ENCODE data around the gene P2RX3.
"Not testable (repeated sequence)": the region's sequence is repeated elsewhere in the genome, so short reads cannot be mapped to it uniquely, and the experiment has no call there.

The P2RX3 gene

DNA sequence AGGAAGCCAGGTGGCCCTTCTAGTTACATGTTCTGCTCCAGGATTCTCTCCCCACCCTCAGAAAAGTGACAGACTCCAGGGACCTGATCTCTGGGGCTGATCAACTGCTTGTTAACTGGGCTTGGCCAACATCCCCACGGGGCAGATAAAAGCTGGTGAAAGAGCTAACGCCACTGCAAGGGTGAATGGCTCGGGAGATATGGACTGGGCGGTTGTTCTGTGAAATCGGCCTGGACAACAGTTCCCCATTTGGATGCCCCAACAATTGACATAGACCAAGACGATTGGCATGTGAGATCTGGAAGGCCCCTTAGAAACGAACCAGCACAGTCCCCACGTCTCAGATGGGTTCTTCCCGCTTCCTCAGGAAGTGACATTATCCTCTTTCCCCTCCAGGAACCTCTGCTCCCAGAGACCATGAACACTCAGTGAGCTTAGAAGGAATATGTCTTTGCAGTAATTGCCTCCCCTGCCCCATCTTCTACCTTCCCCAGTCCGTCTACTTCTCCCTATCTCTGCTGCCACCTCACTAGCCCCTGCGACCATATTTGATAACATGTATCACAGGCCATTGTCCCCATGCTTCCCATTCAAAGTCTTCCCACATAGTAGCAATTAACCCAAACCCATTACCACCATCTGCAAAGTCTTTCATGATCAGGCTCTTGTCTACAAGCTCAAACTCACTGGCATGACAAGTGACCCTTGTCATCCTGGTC lies 57.9 kb downstream of the P2RX3 start:
- no peak for DNase-seq (ENCODE audit: low read depth in 1 of 2, low spot score in 1 of 2)

- no peak for DNase-seq (ENCODE audit: low read depth in 1 of 2, low spot score in 1 of 2)
Observed at GRCh38 chr11:57396744-57397143, 58.6 kb downstream of the P2RX3 start.

DNA sequence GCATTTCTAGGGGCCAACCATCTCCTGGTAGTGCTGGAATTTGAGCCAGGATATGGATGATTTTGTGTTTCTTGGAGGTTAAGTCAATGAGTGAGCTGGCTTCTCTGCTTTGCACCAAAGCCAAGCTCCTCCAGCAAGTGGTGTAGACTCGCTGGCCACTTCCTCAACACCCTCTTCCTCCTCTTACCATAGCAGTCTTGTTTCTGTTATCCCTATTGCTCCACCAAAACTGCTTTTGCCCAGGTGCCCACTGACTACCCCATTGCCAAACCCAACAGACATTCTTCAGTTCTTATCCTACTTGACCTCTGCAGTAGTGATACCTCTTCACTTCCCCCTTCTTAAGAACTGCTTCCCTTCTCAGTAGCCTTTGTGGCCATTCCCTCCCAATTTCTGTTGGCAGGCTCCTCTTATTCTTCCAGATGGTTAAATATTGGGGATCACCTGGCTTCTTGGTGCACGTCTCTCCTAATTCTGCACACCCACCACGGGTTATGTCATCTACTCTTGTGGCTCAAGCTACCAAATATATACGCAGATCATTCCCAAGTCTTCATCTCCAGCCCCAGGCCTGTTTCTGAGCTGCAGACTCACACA lies 59.3 kb downstream of the P2RX3 start:
- DNase-seq (ENCODE audit: low read depth in 1 of 2, low spot score in 1 of 2): no peak

DNA sequence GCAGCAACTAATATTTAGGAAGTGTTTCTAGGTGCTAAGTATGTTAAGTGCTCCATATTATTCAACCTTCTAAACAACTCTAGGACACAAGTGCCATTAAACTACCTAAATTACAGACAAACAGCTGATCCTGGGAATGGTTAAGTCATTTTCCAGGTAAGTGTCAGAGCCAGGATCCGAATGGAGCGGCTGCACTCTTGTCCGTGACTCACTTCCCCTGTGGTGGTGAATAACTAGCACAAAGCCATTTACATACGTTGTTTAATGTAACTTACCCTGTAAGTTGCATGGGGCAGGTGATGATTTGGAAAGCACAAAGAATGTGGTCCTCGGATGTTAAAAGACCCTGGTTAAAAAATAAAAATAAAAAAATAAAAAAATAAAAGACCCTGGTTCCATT lies 61.1 kb downstream of the P2RX3 start:
- no peak for DNase-seq (ENCODE audit: low read depth in 1 of 2, low spot score in 1 of 2)

DNA sequence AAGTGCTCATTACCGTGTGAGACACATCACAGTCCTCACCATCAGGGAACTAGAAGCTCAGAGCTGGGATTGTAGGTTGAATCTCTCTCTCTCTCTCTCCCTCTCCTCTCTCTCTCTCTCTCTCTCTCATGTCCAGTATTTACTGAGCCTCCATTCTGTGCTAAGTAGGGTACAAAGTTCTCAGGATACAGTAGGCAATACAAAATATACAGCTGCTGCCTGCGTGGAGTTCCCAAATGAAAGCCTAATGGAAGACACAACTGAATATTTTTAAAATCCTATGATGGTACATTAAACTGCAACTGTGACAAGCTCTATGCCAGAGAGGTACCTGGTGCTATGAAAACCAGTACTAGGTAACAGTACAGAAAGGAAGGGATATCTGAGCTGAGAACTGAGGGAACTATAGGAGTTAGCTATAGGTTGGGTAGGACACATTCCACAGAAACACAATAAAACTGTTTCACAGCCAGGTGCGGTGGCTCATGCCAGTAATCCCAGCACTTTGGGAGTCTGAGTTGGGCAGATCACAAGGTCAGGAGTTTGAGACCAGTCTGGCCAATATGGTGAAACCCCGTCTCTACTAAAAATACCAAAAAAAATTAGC lies 61.9 kb downstream of the P2RX3 start:
- no peak for DNase-seq (ENCODE audit: low read depth in 1 of 2, low spot score in 1 of 2)

- DNase-seq (ENCODE audit: low read depth in 1 of 2, low spot score in 1 of 2): no peak
Observed at GRCh38 chr11:57402188-57403002, 64.2 kb downstream of the P2RX3 start.

DNA sequence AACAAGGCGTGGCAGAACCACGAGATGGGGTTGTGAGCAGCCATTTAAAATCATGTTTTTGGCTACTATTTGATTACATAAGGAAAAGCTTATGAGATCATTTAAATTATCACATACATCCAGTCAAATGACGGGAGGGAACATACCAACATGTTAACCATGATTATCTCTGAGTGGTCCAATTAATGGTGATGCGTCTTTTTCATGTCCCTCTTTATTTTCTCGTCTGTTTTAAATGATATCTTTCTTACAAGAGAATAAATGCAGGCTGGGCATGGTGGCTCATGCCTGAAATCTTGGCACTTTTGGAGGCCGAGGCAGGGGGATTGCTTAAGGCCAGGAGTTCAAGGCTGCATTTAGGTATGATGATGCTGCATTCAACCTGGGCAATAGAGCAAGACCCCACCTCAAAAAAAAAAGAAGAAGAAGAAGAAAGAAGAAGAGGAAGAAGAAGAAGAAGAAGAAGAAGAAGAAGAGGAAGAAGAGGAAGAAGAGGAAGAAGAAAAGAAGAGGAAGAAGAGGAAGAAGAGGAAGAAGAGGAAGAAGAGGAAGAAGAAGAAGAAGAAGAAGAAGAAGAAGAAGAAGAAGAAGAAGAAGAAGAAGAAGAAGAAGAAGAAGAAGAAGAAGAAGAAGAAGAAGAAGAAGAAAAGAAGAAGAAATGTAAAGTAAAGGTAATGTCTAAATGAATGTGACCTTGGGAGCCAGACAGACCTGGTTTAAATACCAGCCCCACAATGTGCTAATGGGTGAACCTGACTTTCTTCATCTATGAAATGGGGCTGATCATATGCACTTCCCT lies 65.0 kb downstream of the P2RX3 start:
- not testable (repeated sequence) for DNase-seq (ENCODE audit: low read depth in 1 of 2, low spot score in 1 of 2)

DNA sequence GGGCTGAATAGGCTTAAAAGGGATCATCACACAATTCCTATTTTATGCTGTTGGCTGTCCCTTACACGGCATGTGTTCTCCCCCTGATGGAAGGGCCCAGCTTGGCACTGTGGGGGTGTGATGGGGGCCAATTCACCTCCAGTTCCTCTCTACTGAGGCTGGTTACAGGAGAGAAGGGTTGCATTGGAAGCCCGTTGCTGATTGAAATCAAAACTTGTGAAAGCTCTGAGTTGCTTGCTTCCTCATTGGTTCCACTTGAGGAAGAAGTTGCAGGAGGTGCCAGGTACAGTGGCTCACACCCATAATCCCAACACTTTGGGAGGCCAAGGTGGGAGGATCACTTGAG lies 65.6 kb downstream of the P2RX3 start:
- no peak for DNase-seq (ENCODE audit: low read depth in 1 of 2, low spot score in 1 of 2)

DNA sequence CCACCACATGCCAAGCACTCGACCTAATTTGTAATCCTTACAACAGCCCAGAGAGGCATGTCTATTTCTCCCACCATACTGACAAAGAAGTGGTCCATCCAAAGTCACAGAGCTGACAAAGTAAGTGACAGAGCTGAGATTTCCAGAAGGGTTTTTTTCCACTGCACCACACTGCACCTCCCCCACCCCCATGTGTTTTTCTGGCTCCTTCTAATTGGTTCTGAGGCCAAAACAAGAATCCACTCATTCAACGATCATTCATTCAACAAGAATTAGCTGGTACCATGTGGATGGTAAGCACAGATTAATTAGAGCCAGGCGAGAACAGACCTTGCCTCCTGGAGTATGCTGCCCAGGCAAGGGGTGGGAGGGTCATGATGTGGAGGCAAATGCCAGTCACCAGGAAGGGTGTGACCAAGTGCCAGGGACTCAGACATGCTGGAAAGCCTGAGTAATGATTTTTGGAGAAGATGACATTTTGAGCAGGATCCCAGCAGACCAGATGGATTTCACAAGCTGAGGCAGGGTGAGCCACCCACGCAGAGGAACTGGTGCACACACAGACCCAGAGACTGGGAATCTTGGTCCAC lies 67.2 kb downstream of the P2RX3 start:
- no peak for DNase-seq (ENCODE audit: low read depth in 1 of 2, low spot score in 1 of 2)

- peak; percentile 35 to 61 for DNase-seq (ENCODE audit: low read depth in 1 of 2, low spot score in 1 of 2)
Observed at GRCh38 chr11:57406337-57406904, 68.3 kb downstream of the P2RX3 start.

DNA sequence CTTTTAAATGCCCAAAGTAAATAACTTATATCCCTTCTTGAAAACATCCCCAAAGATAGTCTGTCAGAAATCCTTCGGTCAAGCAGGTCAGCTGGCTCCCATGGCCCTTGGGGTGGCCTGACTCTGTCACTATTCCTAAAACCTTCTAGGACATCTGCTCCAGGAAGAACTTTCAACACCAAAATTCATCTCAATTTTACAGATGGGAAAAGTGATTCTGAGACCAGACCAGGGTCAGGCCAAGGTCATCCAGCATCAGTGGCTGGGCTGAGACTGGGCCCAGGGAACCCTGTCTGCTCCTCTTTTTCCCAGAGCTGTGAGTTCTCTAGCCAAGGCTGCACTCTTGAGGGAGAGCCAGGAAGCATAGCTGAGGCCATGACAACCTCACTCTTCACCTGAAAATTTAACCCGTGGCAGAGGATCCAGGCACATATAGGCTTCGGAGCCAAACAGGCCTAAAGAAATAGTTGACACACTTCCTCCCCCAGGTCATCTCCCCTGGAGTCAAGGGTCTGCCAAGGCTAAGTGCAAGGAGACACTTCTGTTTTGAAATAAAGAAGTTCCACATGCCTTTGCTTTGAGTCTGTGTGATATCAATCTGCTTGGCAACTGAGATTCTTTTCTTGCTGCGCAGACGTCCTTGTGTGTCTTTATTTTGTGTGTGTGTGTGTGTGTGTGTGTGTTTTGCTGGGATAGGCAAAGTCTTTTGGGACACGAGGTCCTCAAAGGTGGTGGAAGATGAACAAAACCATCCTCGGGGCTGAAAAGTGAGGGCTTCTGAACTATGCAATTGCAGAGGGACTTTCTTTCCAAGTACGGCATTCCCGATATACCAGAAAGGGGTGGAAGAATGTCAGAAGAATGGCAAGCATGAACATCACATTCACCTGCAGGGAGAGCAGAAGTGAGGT lies 69.1 kb downstream of the P2RX3 start:
- no peak for DNase-seq (ENCODE audit: low read depth in 1 of 2, low spot score in 1 of 2)

DNA sequence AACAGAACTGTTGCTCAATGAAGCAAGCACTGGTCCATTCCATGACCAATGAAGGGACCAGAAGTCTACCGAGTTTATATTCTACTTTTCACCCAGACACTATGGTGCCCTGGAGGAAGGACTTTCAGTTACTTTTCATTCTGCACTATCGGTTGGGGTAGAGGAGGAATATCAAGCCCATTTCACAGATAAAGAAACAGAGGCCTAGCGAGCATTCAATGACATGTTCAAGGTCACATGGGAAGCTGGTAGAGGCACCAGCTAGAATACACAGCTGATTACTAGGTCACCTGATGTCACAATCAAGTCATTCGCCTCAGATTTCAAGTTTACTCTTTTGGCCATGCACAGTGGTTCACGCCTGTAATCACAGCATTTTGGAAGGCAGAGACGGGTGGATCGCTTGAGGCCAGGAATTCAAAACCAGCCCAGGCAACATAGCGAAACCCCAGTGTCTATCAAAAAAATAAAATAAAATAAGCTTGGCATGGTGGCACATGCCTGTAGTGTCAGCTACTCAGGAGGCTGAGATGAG lies 69.9 kb downstream of the P2RX3 start:
- no peak for DNase-seq (ENCODE audit: low read depth in 1 of 2, low spot score in 1 of 2)

DNA sequence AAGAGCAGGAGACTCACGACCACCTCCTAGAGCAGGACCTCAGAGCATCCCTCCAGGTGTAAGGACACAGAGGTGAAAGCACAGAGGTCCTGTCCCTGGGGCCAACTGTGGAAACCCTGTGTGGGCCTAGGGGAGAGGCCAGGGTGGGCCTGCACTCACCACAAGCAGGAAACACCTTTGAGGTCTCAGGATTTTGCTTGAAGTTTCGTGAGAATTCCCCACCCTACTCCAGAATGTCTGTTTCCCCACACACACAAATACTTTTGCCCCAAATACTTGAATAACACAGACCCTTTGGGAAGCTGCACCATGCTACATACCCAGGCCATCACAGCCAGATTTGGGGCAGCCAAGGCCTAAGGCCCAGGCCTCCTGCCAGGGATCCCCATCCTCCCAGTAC lies 70.6 kb downstream of the P2RX3 start:
- DNase-seq (ENCODE audit: low read depth in 1 of 2, low spot score in 1 of 2): no peak

- no peak for DNase-seq (ENCODE audit: low read depth in 1 of 2, low spot score in 1 of 2)
Observed at GRCh38 chr11:57409321-57410100, 71.4 kb downstream of the P2RX3 start.

DNA sequence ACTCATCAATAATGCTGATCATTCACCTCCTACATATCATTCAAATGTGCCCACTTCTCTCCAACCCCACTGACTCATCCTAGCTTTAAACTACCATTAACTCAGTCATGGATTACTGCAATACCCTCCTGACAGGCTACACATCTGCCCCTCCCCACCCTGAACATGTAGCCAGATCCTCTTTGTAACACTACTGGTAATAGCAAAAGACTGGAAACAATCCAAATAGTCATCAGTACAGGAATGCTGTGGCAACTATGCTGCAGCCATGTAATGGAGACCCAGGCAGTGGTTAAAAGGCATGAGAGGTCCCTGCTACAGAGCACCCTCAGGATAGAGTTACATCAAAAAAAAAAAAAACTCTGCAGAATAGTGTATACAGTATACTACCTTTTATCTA lies 72.1 kb downstream of the P2RX3 start:
- no peak for DNase-seq (ENCODE audit: low read depth in 1 of 2, low spot score in 1 of 2)

DNA sequence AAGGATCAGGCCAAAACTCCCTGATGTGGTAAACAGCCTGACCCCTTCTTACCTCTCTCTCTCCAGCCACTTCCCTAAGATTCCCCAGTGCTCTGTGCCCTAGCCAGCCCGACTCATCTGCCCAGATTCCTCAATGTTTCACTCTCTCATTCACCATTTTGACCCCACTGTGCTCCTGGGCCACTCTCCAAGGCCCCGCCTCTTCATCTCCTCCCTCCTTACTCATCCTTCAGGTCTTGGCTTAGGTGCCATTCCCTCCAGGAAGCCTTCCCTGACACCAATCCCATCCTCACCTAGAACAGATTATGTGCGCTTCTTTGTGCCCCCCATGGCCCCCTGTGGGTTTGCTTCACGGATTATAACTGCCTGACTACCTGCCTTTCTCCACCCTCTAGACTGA lies 75.5 kb downstream of the P2RX3 start:
- no peak for DNase-seq (ENCODE audit: low read depth in 1 of 2, low spot score in 1 of 2)

GRCh38 chr11:57414612-57415212 lies 76.6 kb downstream of the P2RX3 start:
- no peak for DNase-seq (ENCODE audit: low read depth in 1 of 2, low spot score in 1 of 2)

DNA sequence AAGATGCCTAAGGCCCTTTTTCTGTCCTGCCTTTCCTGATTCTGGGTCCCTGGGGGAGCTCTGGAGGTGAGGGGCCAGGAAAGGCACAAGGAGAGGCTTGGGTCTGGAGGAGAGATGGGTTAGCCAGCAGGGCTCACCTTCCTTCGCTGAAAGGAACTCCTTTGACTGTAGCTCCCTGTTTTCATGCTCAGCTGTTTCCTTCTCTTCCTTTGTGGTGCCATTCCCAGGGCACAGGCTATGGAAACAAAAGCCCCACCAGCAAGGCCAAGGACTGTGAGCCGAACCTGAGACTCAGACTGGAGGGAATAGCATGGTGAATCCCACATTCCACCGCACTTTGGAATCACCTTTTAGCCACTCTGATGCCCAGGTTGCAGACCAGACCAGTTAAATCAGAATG lies 78.3 kb downstream of the P2RX3 start:
- no peak for DNase-seq (ENCODE audit: low read depth in 1 of 2, low spot score in 1 of 2)

All from activated CD4-positive, alpha-beta T cell treated with anti-CD3 and anti-CD28 coated beads, Interleukin-2, amount 50 U/mL, for 24 hours (primary cell).